ENCODE data around the gene C5orf52. TPM values are rescaled to one million over a fixed set of nuclear protein-coding genes. Genes with fewer than 3 reads are reported as not detected.
A peak's percentile ranks its signal among the peaks of the same experiment; 100 is the strongest.

Gene C5orf52
- total RNA-seq, result 1 to 10 TPM; 5.5 to 5.7 TPM

DNA sequence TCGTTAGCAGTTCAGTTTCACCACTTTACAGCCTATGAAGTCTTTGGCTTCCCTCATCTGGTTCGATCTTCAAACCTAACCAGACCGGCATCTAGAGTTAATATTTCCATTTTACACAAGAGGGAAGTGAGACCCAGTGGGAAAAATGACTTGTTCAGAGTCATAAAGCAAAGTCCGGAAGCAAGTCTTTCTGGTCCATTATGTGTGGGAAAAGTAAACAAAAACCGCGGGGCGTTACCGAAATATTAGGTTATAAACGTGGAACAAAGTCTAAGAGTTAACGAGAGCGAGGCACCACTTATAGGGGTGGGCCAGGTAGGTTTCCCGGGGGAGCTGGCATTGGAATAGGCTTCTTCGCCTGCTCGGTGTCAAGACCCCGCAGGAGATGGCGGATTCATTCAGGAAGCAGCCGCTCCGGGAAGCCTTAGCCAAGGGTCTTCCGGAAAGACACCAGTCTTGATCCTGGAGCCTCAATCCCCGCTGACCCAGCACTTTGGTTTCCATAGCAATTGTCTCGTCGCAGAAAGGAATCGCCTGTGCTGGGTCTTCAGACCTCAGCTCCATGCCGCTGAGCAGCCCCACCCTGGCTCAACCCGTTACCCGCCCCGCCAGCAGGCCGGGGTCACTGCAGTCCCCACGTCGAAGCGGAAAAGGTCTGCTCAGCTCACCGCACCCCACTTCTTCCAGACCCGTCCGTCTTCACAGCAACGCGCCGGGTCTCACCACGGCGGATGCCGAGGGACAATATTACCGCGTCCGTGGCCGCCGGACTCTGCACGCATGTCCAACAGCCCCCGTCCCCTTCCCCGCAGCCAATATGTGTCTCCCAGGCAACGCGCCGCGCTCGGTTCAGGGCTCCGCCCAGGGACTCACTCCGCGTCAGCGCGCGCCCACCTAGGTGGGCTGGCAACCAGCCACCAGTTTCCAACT lies at the start of gene C5orf52:
Gene C5orf52 (plus strand): TSS at position 872 of the 930 bp plus-strand sequence. CDS start 82 bp downstream, outside the sequence.
- DNase-seq, result peak; percentile 91
- Histone ChIP-seq H3K9ac (ENCODE audit: low read depth in 2 of 2, low read length in 2 of 2) (peak within 1 kb of the TSS; percentile 89 to 99), H3K36me3 (no peaks in the 10 kb centered on the region), H3K27ac (peak within 1 kb of the TSS; percentile 84), H3K4me1 (peaks cover 6% of the 10 kb centered on the region), H3K4me3 (peak within 1 kb of the TSS; percentile 72), H3K9me3 (no peaks in the 10 kb centered on the region), H3K27me3 (no peaks in the 10 kb centered on the region)
- TF ChIP-seq, protein P1, sequence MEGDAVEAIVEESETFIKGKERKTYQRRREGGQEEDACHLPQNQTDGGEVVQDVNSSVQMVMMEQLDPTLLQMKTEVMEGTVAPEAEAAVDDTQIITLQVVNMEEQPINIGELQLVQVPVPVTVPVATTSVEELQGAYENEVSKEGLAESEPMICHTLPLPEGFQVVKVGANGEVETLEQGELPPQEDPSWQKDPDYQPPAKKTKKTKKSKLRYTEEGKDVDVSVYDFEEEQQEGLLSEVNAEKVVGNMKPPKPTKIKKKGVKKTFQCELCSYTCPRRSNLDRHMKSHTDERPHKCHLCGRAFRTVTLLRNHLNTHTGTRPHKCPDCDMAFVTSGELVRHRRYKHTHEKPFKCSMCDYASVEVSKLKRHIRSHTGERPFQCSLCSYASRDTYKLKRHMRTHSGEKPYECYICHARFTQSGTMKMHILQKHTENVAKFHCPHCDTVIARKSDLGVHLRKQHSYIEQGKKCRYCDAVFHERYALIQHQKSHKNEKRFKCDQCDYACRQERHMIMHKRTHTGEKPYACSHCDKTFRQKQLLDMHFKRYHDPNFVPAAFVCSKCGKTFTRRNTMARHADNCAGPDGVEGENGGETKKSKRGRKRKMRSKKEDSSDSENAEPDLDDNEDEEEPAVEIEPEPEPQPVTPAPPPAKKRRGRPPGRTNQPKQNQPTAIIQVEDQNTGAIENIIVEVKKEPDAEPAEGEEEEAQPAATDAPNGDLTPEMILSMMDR (IDR thresholded peaks at IDR 0.05), result no peak
- intact Hi-C loops (cut with DNase I), result no loop called here

GRCh38 chr5:157624144-157624543 lies 47.2 kb upstream of the C5orf52 start:
- TF ChIP-seq, protein P1 (IDR thresholded peaks at IDR 0.05), result no peak
- H3K27ac ChIP-seq, result no peak overlapping the region
- H3K4me3 ChIP-seq, result no peak overlapping the region
- no peaks in the 10 kb centered on the region for H3K36me3 ChIP-seq
- no peaks in the 10 kb centered on the region for H3K9me3 ChIP-seq
- no peaks in the 10 kb centered on the region for H3K27me3 ChIP-seq
- DNase-seq, result no peak
- H3K9ac ChIP-seq (ENCODE audit: low read depth in 2 of 2, low read length in 2 of 2), result peak overlapping the region in 1 of 2 donors; percentile 3
- intact Hi-C loops (cut with DNase I), result no loop called here
- no peaks in the 10 kb centered on the region for H3K4me1 ChIP-seq

DNA sequence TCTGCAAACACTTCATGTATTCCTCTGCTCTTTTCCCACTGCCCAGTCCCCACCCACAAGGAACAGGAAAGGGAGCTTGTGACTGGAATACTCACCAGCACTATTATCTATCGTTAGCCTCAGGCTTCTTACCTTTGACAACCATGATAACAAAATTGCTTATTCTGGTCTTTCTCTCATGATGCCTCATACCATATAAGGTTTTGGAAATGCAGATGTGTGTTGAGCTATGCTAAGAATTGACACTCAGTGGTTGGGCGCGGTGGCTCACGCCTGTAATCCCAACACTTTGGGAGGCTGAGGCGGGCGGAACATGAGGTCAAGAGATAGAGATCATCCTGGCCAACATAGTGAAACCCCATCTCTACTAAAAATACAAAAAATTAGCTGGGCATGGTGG lies 44.5 kb upstream of the C5orf52 start:
- intact Hi-C loops (cut with DNase I), result no loop called here
- H3K27me3 ChIP-seq, result no peaks in the 10 kb centered on the region
- no peaks in the 10 kb centered on the region for H3K36me3 ChIP-seq
- TF ChIP-seq, protein P1 (IDR thresholded peaks at IDR 0.05), result no peak
- no peaks in the 10 kb centered on the region for H3K9me3 ChIP-seq
- H3K27ac ChIP-seq, result no peak overlapping the region
- no peak overlapping the region for H3K9ac ChIP-seq (ENCODE audit: low read depth in 2 of 2, low read length in 2 of 2)
- no peak for DNase-seq
- no peak overlapping the region for H3K4me3 ChIP-seq
- no peaks in the 10 kb centered on the region for H3K4me1 ChIP-seq

GRCh38 chr5:157630341-157630740 lies 41.0 kb upstream of the C5orf52 start:
- intact Hi-C loops (cut with DNase I), result no loop called here
- H3K27ac ChIP-seq, result no peak overlapping the region
- no peaks in the 10 kb centered on the region for H3K27me3 ChIP-seq
- no peaks in the 10 kb centered on the region for H3K4me1 ChIP-seq
- H3K36me3 ChIP-seq, result no peaks in the 10 kb centered on the region
- H3K9ac ChIP-seq (ENCODE audit: low read depth in 2 of 2, low read length in 2 of 2), result no peak overlapping the region
- TF ChIP-seq, protein P1 (IDR thresholded peaks at IDR 0.05), result no peak
- DNase-seq, result no peak
- H3K4me3 ChIP-seq, result no peak overlapping the region
- H3K9me3 ChIP-seq, result no peaks in the 10 kb centered on the region

DNA sequence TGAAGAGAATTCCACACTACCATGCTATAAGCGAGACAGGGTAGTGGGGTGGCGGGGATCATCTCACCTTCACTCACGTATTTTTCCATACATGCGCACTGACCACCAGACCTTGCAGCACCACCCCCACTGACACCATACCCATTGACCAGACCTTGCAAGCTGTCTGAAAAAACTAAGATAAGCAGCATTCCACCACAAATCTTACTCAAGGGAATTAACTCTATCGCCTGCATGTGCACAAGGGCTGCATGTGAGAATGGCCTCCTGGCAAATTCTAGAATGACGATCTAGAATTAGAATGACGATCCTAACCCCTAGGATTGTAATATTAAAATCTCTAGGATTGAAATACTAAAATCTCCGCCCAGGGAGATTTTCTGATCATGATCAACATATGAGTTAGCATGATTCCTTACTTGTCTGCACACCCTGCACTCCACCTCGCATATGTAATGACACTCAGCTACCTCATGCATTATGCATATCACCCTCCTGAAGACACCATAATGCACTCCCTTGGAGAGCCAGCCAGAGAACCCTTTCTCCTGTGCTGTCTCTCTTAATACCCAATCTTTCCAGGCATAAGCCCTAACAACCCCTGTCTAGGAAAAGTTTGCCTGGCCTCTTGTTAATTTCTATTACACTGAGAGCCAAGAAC lies 30.8 kb upstream of the C5orf52 start:
- Histone ChIP-seq H3K27me3 (no peaks in the 10 kb centered on the region), H3K4me1 (no peaks in the 10 kb centered on the region), H3K9ac (ENCODE audit: low read depth in 2 of 2, low read length in 2 of 2) (no peak overlapping the region), H3K36me3 (no peaks in the 10 kb centered on the region), H3K9me3 (no peaks in the 10 kb centered on the region), H3K4me3 (no peak overlapping the region), H3K27ac (no peak overlapping the region)
- TF ChIP-seq, protein P1 (IDR thresholded peaks at IDR 0.05), result no peak
- DNase-seq, result no peak
- intact Hi-C loops (cut with DNase I), result no loop called here
